DMS153 treated with DMSO at 0.1 percent for 48 hours (cell line): ENCODE data around the gene SLIT2.

Experiments used
- DNase-seq: peaks from one replicate; lab custom pipeline; 2025; ENCODE audit not compliant: unreplicated experiment; lab: John Stamatoyannopoulos, UW

The SLIT2 gene

GRCh38 chr4:20299515-20299914, 47.8 kb downstream of the SLIT2 start:
- no peak for DNase-seq

GRCh38 chr4:20301161-20301560, 49.5 kb downstream of the SLIT2 start:
- no peak for DNase-seq
